ENCODE data around the gene PARP12. TPM values are rescaled to one million over a fixed set of nuclear protein-coding genes. Genes with fewer than 3 reads are reported as not detected.

PARP12 gene
- total RNA-seq, 1 donor from 2014 or later, result 6.8 TPM

GRCh38 chr7:139999516-139999915 lies 63.2 kb downstream of the PARP12 start:
- Histone ChIP-seq H3K4me3 (no peak overlapping the region), H3K4me2 (no peak overlapping the region), H4K20me1 (ENCODE audit: low read depth) (no peaks in the 10 kb centered on the region), H3K27me3 (no peaks in the 10 kb centered on the region), H3K27ac (no peak overlapping the region), H2AFZ (replicated peaks) (no peak overlapping the region), H3K4me1 (peaks cover 14% of the 10 kb centered on the region), H3K9ac (no peak overlapping the region), H3K79me2 (ENCODE audit: low read depth) (no peaks in the 10 kb centered on the region), H3F3A (ENCODE audit: low read depth) (no peaks in the 10 kb centered on the region), H3K9me3 (ENCODE audit: low read depth) (no peaks in the 10 kb centered on the region), H3K36me3 (no peaks in the 10 kb centered on the region)
- Mint-ChIP-seq H3K9me3 (no peaks in the 10 kb centered on the region), H3K4me1 (peaks cover 30% of the 10 kb centered on the region), H3K36me3 (no peaks in the 10 kb centered on the region), H3K27me3 (ENCODE audit: insufficient read depth, low read depth) (peaks cover 5% of the 10 kb centered on the region), H3K27ac (no peak overlapping the region), H3K4me3 (no peak overlapping the region)
- no peak for DNase-seq (ENCODE audit: low spot score)
- TF ChIP-seq EZH2phosphoT487 (IDR thresholded peaks at IDR 0.05) (no peak), EZH2 (IDR thresholded peaks at IDR 0.05) (no peak)
- TF ChIP-seq, protein P1, sequence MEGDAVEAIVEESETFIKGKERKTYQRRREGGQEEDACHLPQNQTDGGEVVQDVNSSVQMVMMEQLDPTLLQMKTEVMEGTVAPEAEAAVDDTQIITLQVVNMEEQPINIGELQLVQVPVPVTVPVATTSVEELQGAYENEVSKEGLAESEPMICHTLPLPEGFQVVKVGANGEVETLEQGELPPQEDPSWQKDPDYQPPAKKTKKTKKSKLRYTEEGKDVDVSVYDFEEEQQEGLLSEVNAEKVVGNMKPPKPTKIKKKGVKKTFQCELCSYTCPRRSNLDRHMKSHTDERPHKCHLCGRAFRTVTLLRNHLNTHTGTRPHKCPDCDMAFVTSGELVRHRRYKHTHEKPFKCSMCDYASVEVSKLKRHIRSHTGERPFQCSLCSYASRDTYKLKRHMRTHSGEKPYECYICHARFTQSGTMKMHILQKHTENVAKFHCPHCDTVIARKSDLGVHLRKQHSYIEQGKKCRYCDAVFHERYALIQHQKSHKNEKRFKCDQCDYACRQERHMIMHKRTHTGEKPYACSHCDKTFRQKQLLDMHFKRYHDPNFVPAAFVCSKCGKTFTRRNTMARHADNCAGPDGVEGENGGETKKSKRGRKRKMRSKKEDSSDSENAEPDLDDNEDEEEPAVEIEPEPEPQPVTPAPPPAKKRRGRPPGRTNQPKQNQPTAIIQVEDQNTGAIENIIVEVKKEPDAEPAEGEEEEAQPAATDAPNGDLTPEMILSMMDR (IDR thresholded peaks at IDR 0.05), result no peak

- Histone ChIP-seq H3F3A (ENCODE audit: low read depth) (no peaks in the 10 kb centered on the region), H3K27ac (no peak overlapping the region), H3K36me3 (no peaks in the 10 kb centered on the region), H3K4me1 (peaks cover 16% of the 10 kb centered on the region), H3K9me3 (ENCODE audit: low read depth) (no peaks in the 10 kb centered on the region), H3K27me3 (no peaks in the 10 kb centered on the region), H3K79me2 (ENCODE audit: low read depth) (no peaks in the 10 kb centered on the region), H3K9ac (no peak overlapping the region), H2AFZ (replicated peaks) (no peak overlapping the region), H3K4me3 (no peak overlapping the region), H4K20me1 (ENCODE audit: low read depth) (no peaks in the 10 kb centered on the region), H3K4me2 (no peak overlapping the region)
- Mint-ChIP-seq H3K4me1 (peaks cover 27% of the 10 kb centered on the region), H3K36me3 (no peaks in the 10 kb centered on the region), H3K27me3 (ENCODE audit: insufficient read depth, low read depth) (peaks cover 5% of the 10 kb centered on the region), H3K27ac (no peak overlapping the region), H3K9me3 (no peaks in the 10 kb centered on the region), H3K4me3 (no peak overlapping the region)
- no peak for DNase-seq (ENCODE audit: low spot score)
- no peak for TF ChIP-seq EZH2phosphoT487 (IDR thresholded peaks at IDR 0.05)
- TF ChIP-seq, protein P1 (IDR thresholded peaks at IDR 0.05), result no peak
- TF ChIP-seq EZH2 (IDR thresholded peaks at IDR 0.05), result no peak
These were observed 64.2 kb downstream of the PARP12 start for GRCh38 chr7:139998572-139998971.

- peaks cover 16% of the 10 kb centered on the region for H3K4me1 ChIP-seq
- Mint-ChIP-seq H3K4me3 (no peak overlapping the region), H3K9me3 (no peaks in the 10 kb centered on the region), H3K27ac (peak overlapping the region; percentile 70), H3K4me1 (peaks cover 31% of the 10 kb centered on the region), H3K36me3 (no peaks in the 10 kb centered on the region), H3K27me3 (ENCODE audit: insufficient read depth, low read depth) (peaks cover 7% of the 10 kb centered on the region)
- no peak overlapping the region for H3K4me3 ChIP-seq
- no peak for DNase-seq (ENCODE audit: low spot score)
- H3K9ac ChIP-seq, result no peak overlapping the region
- no peaks in the 10 kb centered on the region for H3K79me2 ChIP-seq (ENCODE audit: low read depth)
- no peaks in the 10 kb centered on the region for H4K20me1 ChIP-seq (ENCODE audit: low read depth)
- no peaks in the 10 kb centered on the region for H3K9me3 ChIP-seq (ENCODE audit: low read depth)
- no peaks in the 10 kb centered on the region for H3K36me3 ChIP-seq
- H3K4me2 ChIP-seq, result no peak overlapping the region
- H3K27me3 ChIP-seq, result no peaks in the 10 kb centered on the region
- H3F3A ChIP-seq (ENCODE audit: low read depth), result no peaks in the 10 kb centered on the region
- no peak for TF ChIP-seq EZH2 (IDR thresholded peaks at IDR 0.05)
- TF ChIP-seq EZH2phosphoT487 (IDR thresholded peaks at IDR 0.05), result no peak
- TF ChIP-seq, protein P1 (IDR thresholded peaks at IDR 0.05), result no peak
- H2AFZ ChIP-seq (replicated peaks), result peak overlapping the region; percentile 5
- no peak overlapping the region for H3K27ac ChIP-seq
These were observed 67.5 kb downstream of the PARP12 start for GRCh38 chr7:139995017-139995915.

Measured in neural progenitor cell (in vitro differentiated cells).